HepG2 (cell line): Measurements from ENCODE around the gene PEX11A. TPM values are rescaled to one million over a fixed set of nuclear protein-coding genes. Genes with fewer than 3 reads are reported as not detected.

Source experiments
- ELF1 ChIP-seq: sonication (generic); formaldehyde crosslinking; IDR thresholded peaks from 2 replicates; pipeline ENCODE4 v1.4.0; 2020; ENCODE audit warnings: missing genetic modification reagents
- HNRNPK ChIP-seq: fragments of 200-400 bp; formaldehyde crosslinking; IDR thresholded peaks from 2 replicates; pipeline ENCODE4 v1.6.1; 2018; ENCODE audit warnings: low read length, low read depth, moderate library complexity, mild to moderate bottlenecking; ENCODE audit not compliant: poor library complexity, severe bottlenecking
- HOXA3 ChIP-seq: sonication (generic); formaldehyde crosslinking; IDR thresholded peaks from 2 replicates; pipeline ENCODE4 v1.5.0; 2020; ENCODE audit warnings: missing genetic modification reagents
- SMARCC2 ChIP-seq: fragments of 450-650 bp; IDR thresholded peaks from 2 replicates; pipeline ENCODE4 v1.6.1; 2017; ENCODE audit warnings: antibody characterized with exemption, mild to moderate bottlenecking
- ZNF407 ChIP-seq: sonication (generic); formaldehyde crosslinking; IDR thresholded peaks from one replicate; pipeline ENCODE4 v1.5.1; 2020; ENCODE audit warnings: mild to moderate bottlenecking, missing genetic modification reagents; ENCODE audit errors: not compliant biosample characterization
- ZNF768 ChIP-seq: sonication (generic); formaldehyde crosslinking; IDR thresholded peaks from 2 replicates; pipeline ENCODE4 v1.4.0; 2020; ENCODE audit warnings: missing genetic modification reagents
- polyA plus RNA-seq, 8 experiments: library from polyadenylated mRNA; depleted of rRNA in 3 of 8; stranded (reverse) in 7 of 8; unstranded in 1 of 8; fragments of >200 nt; fragmentation: Illumina TruSeq in 4 of 8; extraction: Trizol in 4 of 8; gene quantifications; 2 replicates each; pipeline versions ENCODE4 v1.2.1 to v1.2.3, GENCODE V29; 2011 to 2016; ENCODE audit warnings: low read depth in 4 of 8, missing spikeins in 1 of 8, mixed read lengths in 1 of 8; ENCODE audit not compliant: insufficient read depth in 1 of 8
- total RNA-seq, 5 experiments: library from RNA; depleted of rRNA; stranded (reverse); fragments of >200 nt; fragmentation: Illumina TruSeq; extraction: Trizol; gene quantifications; 2 replicates each; pipeline ENCODE4 v1.2.3, GENCODE V29; 2016; ENCODE audit warnings: low read depth in 1 of 5
- TF ChIP-seq, protein P1 (sequence below): sonication (generic); formaldehyde crosslinking; conservative IDR thresholded peaks from 2 replicates; pipeline ENCODE4 v1.4.0; 2020; ENCODE audit warnings: missing genetic modification reagents
- TF ChIP-seq, protein P2 (sequence below): sonication (generic); formaldehyde crosslinking; conservative IDR thresholded peaks from 2 replicates; pipeline ENCODE4 v1.5.0; 2020; ENCODE audit warnings: missing genetic modification reagents
- TF ChIP-seq, protein P3 (sequence below): IDR thresholded peaks from 2 replicates; pipeline ENCODE4 v1.6.1; 2012; ENCODE audit warnings: inconsistent platforms
- TF ChIP-seq, protein P4 (sequence below): sonication (generic); formaldehyde crosslinking; IDR thresholded peaks from 2 replicates; pipeline ENCODE4 v1.8.0; 2022; ENCODE audit warnings: missing genetic modification reagents, low read depth, mild to moderate bottlenecking, borderline replicate concordance
- TF ChIP-seq, protein P5 (sequence below): sonication (generic); formaldehyde crosslinking; IDR thresholded peaks from 2 replicates; pipeline ENCODE4 v1.5.1; 2020; ENCODE audit warnings: mild to moderate bottlenecking, missing genetic modification reagents, moderate library complexity

The PEX11A gene
- total and polyA plus RNA-seq, 2 of the 13 experiments (the other 11 are each of a cell fraction or from before 2014, with no cell fraction given) = 9.9 to 15.1 TPM

DNA sequence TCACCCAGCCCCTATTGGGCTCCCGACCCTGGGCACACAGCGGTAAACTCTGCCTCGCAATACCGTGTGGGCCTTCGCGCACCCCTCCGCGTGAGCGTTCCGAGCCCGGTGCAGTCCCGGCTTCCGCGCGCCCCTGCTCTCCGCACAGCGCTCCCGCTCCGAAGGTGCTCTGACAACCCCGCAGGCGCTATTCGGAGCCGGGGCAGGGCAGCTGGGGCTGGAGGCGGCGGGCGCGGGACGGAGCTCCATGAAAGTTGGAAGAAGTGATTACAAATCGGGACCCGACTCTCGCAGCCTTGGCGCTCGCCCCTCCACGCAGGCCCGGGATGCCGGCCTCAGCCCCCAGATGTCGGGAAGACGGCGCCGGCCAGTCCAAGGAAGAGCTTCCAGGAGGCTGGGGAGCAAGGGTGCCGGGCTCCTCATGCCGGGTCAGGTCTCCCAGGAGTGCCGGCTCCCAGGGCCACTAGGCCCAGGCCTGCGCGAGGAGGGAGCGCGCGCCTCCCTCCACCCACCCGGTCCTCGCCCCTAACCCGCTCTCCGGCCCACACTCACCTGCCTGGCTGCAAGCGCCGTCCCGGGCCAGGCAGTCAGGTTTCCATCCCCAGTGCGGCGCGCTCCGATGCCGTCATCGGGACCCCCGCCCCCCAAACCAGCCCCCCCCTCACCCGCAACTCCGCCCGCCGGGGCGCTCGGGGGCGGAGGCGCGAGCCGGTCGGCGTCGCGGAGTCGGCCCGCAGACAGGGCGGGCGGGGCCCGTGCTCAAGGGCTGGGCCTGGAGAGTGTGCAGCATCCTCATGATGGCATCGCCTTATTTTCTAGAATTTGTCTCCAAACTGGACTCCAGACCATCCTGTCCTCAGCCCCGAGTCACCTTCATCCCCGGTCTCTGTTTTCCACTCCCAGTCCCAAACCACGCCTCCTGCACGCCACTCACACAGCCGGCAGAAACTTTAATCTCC lies 35.4 kb downstream of the PEX11A start, which contains the start of gene KIF7 (continued):
- TF ChIP-seq ZNF407 (CRISPR knock-in tag) (peak; percentile 60), SMARCC2 (no peak), ZNF768 (CRISPR knock-in tag) (0 out of 2 replicates have a peak, but pooled peaks have one; percentile 40), ELF1 (CRISPR knock-in tag) (no peak), HNRNPK (peak; percentile 65), HOXA3 (CRISPR knock-in tag) (peak; percentile 38)
- TF ChIP-seq, protein P1, sequence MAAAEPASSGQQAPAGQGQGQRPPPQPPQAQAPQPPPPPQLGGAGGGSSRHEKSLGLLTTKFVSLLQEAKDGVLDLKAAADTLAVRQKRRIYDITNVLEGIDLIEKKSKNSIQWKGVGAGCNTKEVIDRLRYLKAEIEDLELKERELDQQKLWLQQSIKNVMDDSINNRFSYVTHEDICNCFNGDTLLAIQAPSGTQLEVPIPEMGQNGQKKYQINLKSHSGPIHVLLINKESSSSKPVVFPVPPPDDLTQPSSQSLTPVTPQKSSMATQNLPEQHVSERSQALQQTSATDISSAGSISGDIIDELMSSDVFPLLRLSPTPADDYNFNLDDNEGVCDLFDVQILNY (CRISPR knock-in tag) = no peak
- TF ChIP-seq, protein P2, sequence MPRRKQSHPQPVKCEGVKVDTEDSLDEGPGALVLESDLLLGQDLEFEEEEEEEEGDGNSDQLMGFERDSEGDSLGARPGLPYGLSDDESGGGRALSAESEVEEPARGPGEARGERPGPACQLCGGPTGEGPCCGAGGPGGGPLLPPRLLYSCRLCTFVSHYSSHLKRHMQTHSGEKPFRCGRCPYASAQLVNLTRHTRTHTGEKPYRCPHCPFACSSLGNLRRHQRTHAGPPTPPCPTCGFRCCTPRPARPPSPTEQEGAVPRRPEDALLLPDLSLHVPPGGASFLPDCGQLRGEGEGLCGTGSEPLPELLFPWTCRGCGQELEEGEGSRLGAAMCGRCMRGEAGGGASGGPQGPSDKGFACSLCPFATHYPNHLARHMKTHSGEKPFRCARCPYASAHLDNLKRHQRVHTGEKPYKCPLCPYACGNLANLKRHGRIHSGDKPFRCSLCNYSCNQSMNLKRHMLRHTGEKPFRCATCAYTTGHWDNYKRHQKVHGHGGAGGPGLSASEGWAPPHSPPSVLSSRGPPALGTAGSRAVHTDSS = no peak
- TF ChIP-seq, protein P3, sequence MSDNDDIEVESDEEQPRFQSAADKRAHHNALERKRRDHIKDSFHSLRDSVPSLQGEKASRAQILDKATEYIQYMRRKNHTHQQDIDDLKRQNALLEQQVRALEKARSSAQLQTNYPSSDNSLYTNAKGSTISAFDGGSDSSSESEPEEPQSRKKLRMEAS = peak; percentile 17; the same call in 1 of the 2 replicates
- TF ChIP-seq, protein P4, sequence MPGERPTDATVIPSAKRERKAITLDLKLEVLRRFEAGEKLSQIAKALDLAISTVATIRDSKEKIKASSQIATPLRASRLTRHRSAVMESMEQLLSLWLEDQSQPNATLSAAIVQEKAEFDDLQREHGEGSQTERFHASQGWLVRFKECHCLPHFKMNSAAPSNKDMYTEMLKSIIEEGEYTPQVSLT (CRISPR knock-in tag) = no peak
- TF ChIP-seq, protein P5, sequence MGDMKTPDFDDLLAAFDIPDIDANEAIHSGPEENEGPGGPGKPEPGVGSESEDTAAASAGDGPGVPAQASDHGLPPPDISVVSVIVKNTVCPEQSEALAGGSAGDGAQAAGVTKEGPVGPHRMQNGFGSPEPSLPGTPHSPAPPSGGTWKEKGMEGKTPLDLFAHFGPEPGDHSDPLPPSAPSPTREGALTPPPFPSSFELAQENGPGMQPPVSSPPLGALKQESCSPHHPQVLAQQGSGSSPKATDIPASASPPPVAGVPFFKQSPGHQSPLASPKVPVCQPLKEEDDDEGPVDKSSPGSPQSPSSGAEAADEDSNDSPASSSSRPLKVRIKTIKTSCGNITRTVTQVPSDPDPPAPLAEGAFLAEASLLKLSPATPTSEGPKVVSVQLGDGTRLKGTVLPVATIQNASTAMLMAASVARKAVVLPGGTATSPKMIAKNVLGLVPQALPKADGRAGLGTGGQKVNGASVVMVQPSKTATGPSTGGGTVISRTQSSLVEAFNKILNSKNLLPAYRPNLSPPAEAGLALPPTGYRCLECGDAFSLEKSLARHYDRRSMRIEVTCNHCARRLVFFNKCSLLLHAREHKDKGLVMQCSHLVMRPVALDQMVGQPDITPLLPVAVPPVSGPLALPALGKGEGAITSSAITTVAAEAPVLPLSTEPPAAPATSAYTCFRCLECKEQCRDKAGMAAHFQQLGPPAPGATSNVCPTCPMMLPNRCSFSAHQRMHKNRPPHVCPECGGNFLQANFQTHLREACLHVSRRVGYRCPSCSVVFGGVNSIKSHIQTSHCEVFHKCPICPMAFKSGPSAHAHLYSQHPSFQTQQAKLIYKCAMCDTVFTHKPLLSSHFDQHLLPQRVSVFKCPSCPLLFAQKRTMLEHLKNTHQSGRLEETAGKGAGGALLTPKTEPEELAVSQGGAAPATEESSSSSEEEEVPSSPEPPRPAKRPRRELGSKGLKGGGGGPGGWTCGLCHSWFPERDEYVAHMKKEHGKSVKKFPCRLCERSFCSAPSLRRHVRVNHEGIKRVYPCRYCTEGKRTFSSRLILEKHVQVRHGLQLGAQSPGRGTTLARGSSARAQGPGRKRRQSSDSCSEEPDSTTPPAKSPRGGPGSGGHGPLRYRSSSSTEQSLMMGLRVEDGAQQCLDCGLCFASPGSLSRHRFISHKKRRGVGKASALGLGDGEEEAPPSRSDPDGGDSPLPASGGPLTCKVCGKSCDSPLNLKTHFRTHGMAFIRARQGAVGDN = peak; percentile 82
